Measurements from ENCODE around the gene CAMK2N2. TPM values are rescaled to one million over a fixed set of nuclear protein-coding genes. Genes with fewer than 3 reads are reported as not detected.

Gene CAMK2N2
- not detected for total RNA-seq

DNA sequence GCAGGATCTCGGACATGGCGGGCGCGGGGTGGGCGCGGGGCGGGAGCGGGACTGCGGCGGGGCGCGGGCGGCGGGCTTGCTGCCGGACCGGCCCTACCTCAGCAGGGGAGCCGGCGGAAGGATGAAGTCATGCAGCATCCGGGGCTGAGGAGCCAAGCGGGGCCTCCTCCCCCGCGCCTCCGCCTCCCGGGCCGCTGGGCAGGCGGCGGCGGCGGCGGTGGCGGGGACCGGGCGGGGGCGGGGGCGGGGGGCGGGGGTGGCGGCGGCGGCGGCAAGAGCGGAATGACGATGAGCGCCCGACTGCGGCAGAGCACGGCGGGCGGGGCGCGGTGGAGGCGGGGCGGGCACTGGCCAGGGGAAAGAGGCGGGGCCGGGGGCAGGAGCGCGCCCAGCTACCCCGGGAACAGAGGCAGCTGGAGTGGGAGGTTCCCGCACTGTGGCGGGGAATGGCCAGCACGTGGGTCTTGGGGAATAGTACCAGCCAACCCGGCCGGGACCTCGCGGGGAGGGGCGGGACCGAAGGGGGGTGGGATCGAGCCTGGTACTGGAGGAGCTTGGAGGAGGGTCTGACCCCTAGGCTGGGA lies at the start of gene CAMK2N2:
Gene CAMK2N2 (minus strand): TSS at position 284 of the 584 bp plus-strand sequence. CDS start 268 bp downstream, at position 16.
- H3K27me3 ChIP-seq (ENCODE audit: insufficient read depth, low read length) = peaks cover 44% of the 10 kb centered on the region
- no peak within 1 kb of the TSS for H3K4me3 ChIP-seq (ENCODE audit: low read length)
- H3K9me3 ChIP-seq (ENCODE audit: low read depth, low read length) = no peaks in the 10 kb centered on the region
- H3K4me1 ChIP-seq (ENCODE audit: insufficient read depth, low read length) = peaks cover 27% of the 10 kb centered on the region

DNA sequence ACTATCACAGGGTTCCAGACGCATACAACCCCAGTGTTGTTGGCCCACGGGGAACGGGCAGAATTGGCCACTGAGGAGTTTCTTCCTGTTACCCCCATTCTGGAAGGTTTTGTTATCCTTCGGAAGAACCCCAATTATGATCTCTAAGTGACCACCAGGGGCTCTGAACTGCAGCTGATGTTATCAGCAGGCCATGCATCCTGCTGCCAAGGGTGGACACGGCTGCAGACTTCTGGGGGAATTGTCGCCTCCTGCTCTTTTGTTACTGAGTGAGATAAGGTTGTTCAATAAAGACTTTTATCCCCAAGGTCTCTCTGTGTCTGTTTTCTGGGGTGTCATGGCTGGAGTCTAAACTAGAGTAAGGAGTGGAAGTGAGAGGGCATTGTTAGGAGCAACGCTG lies 47.4 kb upstream of the CAMK2N2 start:
- Histone ChIP-seq H3K4me3 (ENCODE audit: low read length) (no peak overlapping the region), H3K4me1 (ENCODE audit: insufficient read depth, low read length) (peaks cover under 1% of the 10 kb centered on the region), H3K9me3 (ENCODE audit: low read depth, low read length) (no peaks in the 10 kb centered on the region), H3K27me3 (ENCODE audit: insufficient read depth, low read length) (no peaks in the 10 kb centered on the region)

GRCh38 chr3:184307915-184308314 lies 46.6 kb upstream of the CAMK2N2 start:
- Histone ChIP-seq H3K27me3 (ENCODE audit: insufficient read depth, low read length) (no peaks in the 10 kb centered on the region), H3K9me3 (ENCODE audit: low read depth, low read length) (no peaks in the 10 kb centered on the region), H3K4me1 (ENCODE audit: insufficient read depth, low read length) (no peaks in the 10 kb centered on the region), H3K4me3 (ENCODE audit: low read length) (no peak overlapping the region)

- H3K4me1 ChIP-seq (ENCODE audit: insufficient read depth, low read length) = no peaks in the 10 kb centered on the region
- no peak overlapping the region for H3K4me3 ChIP-seq (ENCODE audit: low read length)
- H3K27me3 ChIP-seq (ENCODE audit: insufficient read depth, low read length) = no peaks in the 10 kb centered on the region
- H3K9me3 ChIP-seq (ENCODE audit: low read depth, low read length) = no peaks in the 10 kb centered on the region
Observed at GRCh38 chr3:184306341-184306972, 45.1 kb upstream of the CAMK2N2 start.

GRCh38 chr3:184305577-184305976 lies 44.2 kb upstream of the CAMK2N2 start:
- Histone ChIP-seq H3K27me3 (ENCODE audit: insufficient read depth, low read length) (no peaks in the 10 kb centered on the region), H3K4me3 (ENCODE audit: low read length) (no peak overlapping the region), H3K9me3 (ENCODE audit: low read depth, low read length) (no peaks in the 10 kb centered on the region), H3K4me1 (ENCODE audit: insufficient read depth, low read length) (peaks cover 3% of the 10 kb centered on the region)

GRCh38 chr3:184300378-184300720 lies 39.0 kb upstream of the CAMK2N2 start:
- no peak overlapping the region for H3K4me3 ChIP-seq (ENCODE audit: low read length)
- H3K27me3 ChIP-seq (ENCODE audit: insufficient read depth, low read length) = no peaks in the 10 kb centered on the region
- H3K4me1 ChIP-seq (ENCODE audit: insufficient read depth, low read length) = peaks cover 21% of the 10 kb centered on the region
- H3K9me3 ChIP-seq (ENCODE audit: low read depth, low read length) = no peaks in the 10 kb centered on the region

DNA sequence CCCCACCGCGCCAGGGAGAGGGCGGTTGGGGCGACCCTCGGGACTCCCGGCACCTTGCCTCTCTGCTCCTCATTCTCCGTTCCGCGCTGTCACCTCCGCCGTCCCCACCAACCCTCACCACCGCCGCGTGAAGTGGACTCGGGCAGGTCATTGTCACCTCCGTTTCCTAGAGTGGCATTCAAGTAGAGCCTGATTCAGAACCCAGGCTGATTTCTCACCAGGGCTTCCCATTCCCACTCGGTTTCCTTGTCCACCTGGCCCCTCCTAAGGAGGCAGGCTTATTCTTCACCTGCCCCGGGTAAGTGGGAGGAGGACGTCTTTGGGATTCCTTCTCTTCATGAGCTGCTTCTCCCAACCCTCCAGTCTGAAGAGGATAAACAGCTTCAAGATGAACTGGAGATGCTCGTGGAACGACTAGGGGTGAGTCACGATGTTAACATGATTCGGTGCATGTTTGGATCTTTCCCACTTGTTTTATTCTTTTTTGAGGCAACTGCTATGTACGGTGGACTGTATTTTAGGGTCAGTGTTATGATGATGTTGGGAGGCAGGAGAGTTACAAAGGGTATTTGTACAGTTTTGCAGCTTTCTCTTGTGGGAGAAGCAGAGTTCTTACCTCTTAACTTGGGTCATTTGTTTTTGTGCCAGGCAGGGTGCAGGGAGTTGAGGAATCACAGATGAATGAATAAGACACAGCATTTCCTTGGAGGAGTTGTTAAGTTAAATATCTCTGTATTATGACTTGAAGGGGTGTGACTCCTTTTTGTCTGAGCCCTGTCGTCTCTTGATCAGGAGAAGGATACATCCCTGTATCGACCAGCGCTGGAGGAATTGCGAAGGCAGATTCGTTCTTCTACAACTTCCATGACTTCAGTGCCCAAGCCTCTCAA lies 38.4 kb upstream of the CAMK2N2 start:
- Histone ChIP-seq H3K4me1 (ENCODE audit: insufficient read depth, low read length) (peaks cover 21% of the 10 kb centered on the region), H3K9me3 (ENCODE audit: low read depth, low read length) (no peaks in the 10 kb centered on the region), H3K27me3 (ENCODE audit: insufficient read depth, low read length) (no peaks in the 10 kb centered on the region), H3K4me3 (ENCODE audit: low read length) (peak overlapping the region; percentile 70)

- Histone ChIP-seq H3K27me3 (ENCODE audit: insufficient read depth, low read length) (no peaks in the 10 kb centered on the region), H3K4me1 (ENCODE audit: insufficient read depth, low read length) (peaks cover 21% of the 10 kb centered on the region), H3K4me3 (ENCODE audit: low read length) (peak within 1 kb of the TSS; percentile 70), H3K9me3 (ENCODE audit: low read depth, low read length) (no peaks in the 10 kb centered on the region)
Observed at GRCh38 chr3:184298759-184299487, 37.6 kb upstream of the CAMK2N2 start, which contains the start of gene PSMD2. Gene PSMD2 (plus strand): TSS chr3:184299241. CDS start chr3:184299267, 26 bp downstream.

DNA sequence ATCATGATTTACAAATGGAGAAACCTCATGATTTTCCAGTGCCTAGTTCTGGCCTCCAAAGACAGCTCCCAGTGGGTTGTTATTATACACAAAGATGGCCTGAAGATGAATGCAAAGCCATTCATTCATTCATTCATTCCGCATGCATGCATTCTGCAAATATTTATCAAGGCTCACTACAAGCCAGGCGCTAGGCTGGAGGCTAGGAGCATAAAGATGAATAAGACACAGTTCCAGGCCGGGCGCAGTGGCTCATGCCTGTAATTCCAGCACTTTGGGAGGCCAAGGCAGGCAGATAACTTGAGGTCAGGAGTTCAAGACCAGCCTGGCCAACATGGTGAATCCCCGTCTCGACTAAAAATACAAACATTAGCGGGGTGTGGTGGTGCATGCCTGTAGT lies 35.3 kb upstream of the CAMK2N2 start:
- H3K4me3 ChIP-seq (ENCODE audit: low read length) = no peak overlapping the region
- peaks cover 21% of the 10 kb centered on the region for H3K4me1 ChIP-seq (ENCODE audit: insufficient read depth, low read length)
- H3K9me3 ChIP-seq (ENCODE audit: low read depth, low read length) = no peaks in the 10 kb centered on the region
- no peaks in the 10 kb centered on the region for H3K27me3 ChIP-seq (ENCODE audit: insufficient read depth, low read length)

GRCh38 chr3:184295771-184296170 lies 34.4 kb upstream of the CAMK2N2 start:
- Histone ChIP-seq H3K4me3 (ENCODE audit: low read length) (no peak overlapping the region), H3K9me3 (ENCODE audit: low read depth, low read length) (no peaks in the 10 kb centered on the region), H3K27me3 (ENCODE audit: insufficient read depth, low read length) (no peaks in the 10 kb centered on the region), H3K4me1 (ENCODE audit: insufficient read depth, low read length) (peaks cover 18% of the 10 kb centered on the region)

- no peaks in the 10 kb centered on the region for H3K9me3 ChIP-seq (ENCODE audit: low read depth, low read length)
- no peak overlapping the region for H3K4me3 ChIP-seq (ENCODE audit: low read length)
- no peaks in the 10 kb centered on the region for H3K4me1 ChIP-seq (ENCODE audit: insufficient read depth, low read length)
- no peaks in the 10 kb centered on the region for H3K27me3 ChIP-seq (ENCODE audit: insufficient read depth, low read length)
Observed at GRCh38 chr3:184291738-184292445, 30.5 kb upstream of the CAMK2N2 start.

- no peaks in the 10 kb centered on the region for H3K4me1 ChIP-seq (ENCODE audit: insufficient read depth, low read length)
- H3K4me3 ChIP-seq (ENCODE audit: low read length) = no peak overlapping the region
- H3K9me3 ChIP-seq (ENCODE audit: low read depth, low read length) = no peaks in the 10 kb centered on the region
- no peaks in the 10 kb centered on the region for H3K27me3 ChIP-seq (ENCODE audit: insufficient read depth, low read length)
Observed at GRCh38 chr3:184291044-184291737, 29.8 kb upstream of the CAMK2N2 start.

- no peaks in the 10 kb centered on the region for H3K27me3 ChIP-seq (ENCODE audit: insufficient read depth, low read length)
- no peaks in the 10 kb centered on the region for H3K9me3 ChIP-seq (ENCODE audit: low read depth, low read length)
- H3K4me1 ChIP-seq (ENCODE audit: insufficient read depth, low read length) = no peaks in the 10 kb centered on the region
- no peak overlapping the region for H3K4me3 ChIP-seq (ENCODE audit: low read length)
Observed at GRCh38 chr3:184290331-184290730, 29.0 kb upstream of the CAMK2N2 start.

DNA sequence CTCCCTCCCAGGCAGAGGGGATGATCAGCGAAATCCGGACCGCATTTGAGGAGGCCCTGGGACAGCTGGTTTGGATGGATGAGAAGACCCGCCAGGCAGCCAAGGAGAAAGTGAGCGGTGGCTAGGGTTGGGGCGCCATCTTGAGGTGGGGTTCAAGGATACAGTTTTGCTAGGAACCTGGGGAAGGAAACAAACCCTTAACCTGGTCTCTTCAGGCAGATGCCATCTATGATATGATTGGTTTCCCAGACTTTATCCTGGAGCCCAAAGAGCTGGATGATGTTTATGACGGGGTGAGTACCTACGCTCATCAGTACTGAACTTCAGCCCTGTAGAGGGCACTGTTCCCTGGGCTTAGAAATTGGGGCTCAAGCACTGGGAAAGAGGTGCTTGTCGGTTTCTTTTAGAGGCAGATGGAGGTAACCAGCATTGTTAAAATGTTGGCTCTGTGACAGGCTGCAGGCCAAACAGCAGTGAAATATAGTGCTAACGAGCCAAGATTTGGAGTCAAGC lies 28.1 kb upstream of the CAMK2N2 start:
- Histone ChIP-seq H3K4me1 (ENCODE audit: insufficient read depth, low read length) (peaks cover 4% of the 10 kb centered on the region), H3K4me3 (ENCODE audit: low read length) (no peak overlapping the region), H3K27me3 (ENCODE audit: insufficient read depth, low read length) (no peaks in the 10 kb centered on the region), H3K9me3 (ENCODE audit: low read depth, low read length) (no peaks in the 10 kb centered on the region)

Measured in mononuclear cell (primary cell).